ENCODE data around the gene COPS8.

The COPS8 gene

DNA sequence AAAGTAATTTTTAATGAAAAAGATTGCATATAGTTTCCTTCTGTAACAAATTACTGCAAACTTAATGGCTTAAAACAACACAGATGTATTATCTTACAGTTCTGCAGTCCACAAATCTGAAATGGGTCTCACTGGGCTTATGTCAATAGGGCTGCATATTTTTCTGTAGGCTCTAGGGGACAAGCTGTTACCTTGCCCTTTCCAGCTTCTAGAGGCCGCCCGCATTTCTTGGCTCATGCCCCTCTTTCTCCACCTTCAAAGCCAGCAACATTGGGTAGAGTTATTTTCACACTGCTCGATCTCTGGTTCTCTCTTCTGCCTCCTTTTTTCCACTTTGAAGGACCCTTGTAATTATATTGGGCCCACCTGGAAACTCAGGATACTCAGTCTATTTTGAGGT, 16.7 kb downstream of the COPS8 start:
- DNase-seq = no peak

DNA sequence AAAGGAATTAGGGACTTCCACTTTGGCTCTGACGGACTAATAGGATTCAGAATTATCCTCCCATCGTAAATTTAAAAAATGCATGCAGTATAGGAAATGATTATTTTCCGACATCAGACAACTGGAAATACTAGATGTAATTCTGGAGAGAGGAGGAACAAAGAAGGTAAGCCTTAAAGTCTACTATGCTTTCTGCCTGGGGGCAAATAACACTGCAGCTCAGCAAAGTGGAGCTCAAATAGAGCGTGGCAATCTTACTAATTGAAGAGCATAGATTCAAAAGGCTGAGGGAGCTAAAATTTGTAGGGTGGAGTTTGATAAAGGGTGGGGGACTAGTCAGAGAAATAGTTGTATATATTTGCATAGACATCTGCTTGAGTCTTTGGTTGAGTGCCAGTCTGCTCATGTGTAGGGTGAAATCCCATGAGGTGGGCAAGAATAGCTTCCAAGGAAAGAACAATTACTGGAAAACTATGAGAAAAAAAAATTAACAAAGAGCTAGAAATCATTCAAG, 23.8 kb downstream of the COPS8 start:
- DNase-seq = no peak

- no peak for DNase-seq
Measured at GRCh38 chr2:237113026-237113795, 27.5 kb downstream of the COPS8 start.

DNA sequence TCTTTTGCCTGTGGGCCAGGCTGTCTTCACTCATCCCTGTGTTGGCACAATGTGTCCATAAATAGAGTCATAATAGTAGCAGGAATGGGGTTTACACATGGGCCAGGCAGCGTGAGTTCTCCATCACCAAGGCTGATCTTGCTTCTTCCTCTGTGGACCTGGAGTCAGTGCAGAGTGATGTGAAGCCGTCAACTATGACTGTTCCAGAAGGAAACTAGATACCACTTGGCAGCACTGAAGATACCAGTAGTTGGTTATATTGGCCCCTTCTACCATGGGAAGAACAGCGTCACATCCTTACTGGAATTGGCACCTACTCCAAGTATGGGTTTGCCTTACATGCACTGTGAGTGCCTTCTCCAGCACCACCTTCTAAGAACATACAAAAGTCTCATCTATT, 30.2 kb downstream of the COPS8 start:
- no peak for DNase-seq

- no peak for DNase-seq
Measured at GRCh38 chr2:237116431-237116830, 30.7 kb downstream of the COPS8 start.

DNA sequence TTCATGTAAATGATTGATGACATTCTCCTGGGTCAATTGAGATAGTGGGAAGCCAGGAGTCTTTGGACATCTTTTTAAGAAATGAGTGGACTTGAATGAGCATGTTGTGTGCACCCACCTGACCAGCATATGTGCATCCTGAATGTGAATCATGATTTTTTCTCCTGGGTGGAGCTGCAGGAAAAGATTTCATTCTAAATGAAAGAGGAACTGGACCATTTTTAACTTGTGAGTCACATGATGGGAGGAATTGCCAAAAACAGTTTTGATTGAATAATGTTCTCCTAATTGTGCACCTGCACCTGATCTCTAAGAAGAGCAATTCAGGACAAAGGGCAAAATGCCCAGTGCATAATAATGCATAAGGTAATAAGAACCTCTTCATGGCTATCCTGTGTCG, 32.3 kb downstream of the COPS8 start:
- no peak for DNase-seq

DNA sequence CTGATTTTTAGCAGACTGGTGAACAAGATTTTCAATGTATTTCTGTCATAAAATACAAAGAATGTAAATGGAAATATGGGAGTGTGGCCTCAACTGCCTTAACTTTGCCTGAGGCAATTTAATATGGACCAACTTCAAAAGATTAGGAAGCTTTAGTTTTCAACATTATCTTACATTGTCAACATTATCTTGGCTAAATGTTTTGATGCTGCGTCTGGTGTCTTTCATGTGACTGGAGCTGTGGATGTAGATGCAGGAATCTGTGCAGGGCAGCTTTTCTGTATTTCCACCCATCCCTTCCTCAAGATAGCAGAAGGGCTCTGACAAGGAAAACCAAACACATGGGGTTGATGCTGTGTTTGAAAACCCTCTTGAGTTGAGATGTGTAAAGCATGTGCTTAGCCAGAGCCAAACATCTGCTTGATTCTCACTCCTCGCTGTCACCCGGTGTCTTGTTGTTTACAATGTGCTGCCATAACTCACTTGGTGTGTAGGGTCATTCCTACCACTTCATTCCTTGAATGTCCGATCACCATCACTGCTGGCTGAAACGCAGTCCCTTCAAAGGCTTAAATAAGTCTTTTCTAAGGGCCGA, 33.0 kb downstream of the COPS8 start:
- DNase-seq = no peak

DNA sequence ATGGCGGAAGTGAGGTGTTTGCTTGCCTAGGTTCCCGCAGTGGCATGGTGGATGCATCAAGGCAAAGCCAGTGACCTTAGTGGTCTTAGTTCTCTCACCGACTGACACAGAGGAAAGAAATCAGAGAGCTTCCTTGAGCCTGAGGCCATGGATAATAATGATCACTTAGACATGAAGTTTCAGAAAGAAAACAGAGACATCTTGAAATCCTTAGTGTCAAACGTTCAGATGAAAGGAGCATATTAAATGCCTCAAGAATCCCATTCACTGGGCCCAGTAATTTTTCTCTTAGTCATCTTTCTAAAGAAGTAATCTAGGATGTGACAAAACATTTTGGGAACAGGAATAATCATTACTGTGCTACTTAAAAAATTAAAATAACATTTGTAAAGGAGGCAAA, 35.2 kb downstream of the COPS8 start:
- no peak for DNase-seq

- no peak for DNase-seq
Measured at GRCh38 chr2:237121321-237121720, 35.6 kb downstream of the COPS8 start.

- DNase-seq = peak; percentile 66
Measured at GRCh38 chr2:237122214-237122666, 36.6 kb downstream of the COPS8 start.

- DNase-seq = no peak
Measured at GRCh38 chr2:237124820-237125219, 39.1 kb downstream of the COPS8 start.

DNA sequence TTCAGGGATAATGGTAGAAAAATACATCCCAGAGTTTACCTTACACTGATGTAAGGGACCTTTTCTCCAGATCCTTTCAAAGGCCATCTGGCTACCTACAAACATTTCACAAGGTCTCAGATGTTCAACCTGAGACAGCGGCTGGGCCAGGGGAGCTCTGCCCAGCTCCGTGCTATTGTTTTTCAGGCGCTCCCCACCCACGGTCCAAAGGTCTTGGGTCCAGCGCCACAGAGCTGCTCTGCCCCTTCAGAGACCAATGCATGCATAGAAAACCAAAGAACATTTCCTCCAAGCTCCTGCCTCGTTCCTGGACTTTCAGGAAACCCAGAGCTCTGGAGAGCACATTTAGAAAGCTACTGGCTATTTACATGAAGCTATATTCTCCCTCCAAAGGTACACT, 40.3 kb downstream of the COPS8 start:
- no peak for DNase-seq

DNA sequence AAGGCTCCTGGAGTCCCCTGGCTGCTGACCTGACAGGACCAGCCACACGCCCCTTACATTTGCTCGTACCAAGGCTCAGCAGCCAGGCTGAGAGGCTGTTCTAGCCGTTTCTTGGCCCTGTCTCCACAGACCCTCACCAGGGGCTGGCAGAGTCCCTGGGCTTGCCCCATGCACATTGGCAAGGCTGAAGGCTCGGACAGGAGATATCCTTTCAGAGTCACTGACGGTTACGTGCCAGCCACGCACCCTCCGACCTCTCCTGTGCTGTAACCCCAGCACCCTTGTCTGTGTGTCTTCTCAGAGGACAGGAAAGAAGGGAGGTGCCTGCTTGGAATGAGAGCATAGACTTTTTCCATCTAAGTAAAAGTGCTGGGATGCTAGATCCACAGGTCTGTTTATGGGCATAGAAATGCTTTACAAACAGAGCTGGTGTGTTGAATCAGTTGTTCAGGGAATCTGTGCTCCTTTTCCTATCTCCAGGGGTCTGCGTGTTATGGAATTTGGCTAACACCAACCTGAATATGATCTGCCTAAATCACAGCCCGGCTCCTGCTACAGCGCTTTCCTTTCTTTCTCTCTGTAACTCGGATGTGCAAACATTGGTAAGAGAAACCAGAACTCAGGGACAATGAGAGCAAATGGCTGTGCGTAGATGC, 41.0 kb downstream of the COPS8 start:
- DNase-seq = no peak

DNA sequence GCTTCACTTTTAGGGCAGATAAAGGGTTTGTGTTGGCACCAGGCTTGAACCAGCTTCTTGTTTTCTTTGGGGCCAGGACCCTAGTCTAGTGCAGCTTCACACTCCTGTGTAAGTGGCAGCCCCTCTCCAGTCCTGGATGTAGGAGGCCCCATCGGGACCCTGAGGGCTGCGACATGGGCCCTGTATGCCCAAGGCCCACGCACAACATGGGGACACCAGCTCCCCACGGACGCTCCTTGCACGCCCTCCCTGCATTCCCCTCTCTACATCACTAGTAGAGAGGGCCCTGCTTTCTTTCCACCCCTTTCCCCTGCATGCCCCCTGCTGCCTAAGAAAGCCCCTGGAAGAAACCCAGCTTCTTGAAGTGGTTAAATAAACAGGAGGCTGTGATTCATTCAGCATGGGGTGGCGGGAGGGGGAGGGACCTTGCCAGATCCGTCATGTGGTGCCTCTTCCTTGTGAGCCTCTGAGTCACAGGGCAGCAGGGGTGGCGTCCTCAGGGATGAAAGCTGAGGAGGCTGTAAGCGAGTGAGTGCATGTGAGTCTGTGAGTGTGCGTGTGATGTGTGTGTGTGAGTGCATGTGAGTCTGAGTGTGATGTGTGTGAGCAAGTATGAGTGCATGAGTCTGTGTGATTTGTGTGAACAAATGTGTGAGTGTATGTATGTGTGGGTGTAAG, 42.5 kb downstream of the COPS8 start:
- peak; percentile 84 for DNase-seq

- DNase-seq = no peak
Measured at GRCh38 chr2:237128845-237129592, 43.3 kb downstream of the COPS8 start.

- DNase-seq = no peak
Measured at GRCh38 chr2:237129625-237130263, 44.1 kb downstream of the COPS8 start.

- no peak for DNase-seq
Measured at GRCh38 chr2:237130562-237131421, 45.1 kb downstream of the COPS8 start.

DNA sequence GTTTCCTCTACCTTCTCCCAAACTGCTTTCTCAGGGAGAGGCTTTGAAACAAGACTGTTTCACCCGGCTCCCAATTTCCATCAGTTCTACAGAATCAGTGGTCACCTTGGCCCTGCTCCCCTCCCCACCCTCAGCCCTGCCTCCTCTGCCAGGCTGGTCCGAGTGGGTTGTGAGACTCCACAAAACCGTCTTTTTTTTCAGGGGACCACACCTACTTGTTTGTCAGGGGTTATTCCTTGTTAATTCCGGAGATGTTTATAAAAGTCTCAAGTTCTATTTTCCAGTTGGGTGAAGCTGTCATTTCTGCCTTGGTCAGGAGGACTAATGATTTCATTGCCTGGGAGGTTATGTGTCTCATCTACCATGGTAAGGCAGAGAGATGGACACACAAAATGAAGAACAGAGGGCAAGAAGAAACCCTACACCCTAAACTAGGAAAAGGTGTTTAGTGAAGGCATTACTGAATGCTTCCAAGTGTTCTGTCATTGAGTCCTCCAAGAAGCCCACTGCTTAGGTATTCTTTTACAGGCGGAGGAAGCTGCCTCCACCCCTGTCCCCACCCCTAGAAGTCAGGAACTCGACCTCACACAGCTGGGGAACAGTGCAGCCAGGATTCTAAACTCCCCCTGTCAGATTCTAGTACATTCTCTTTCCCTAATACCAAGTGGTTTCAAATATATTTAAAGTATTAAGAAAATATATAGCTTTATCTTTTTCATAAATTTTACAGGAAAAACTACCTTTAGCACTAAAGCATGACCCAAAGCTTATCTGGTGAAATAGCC, 46.3 kb downstream of the COPS8 start:
- no peak for DNase-seq

DNA sequence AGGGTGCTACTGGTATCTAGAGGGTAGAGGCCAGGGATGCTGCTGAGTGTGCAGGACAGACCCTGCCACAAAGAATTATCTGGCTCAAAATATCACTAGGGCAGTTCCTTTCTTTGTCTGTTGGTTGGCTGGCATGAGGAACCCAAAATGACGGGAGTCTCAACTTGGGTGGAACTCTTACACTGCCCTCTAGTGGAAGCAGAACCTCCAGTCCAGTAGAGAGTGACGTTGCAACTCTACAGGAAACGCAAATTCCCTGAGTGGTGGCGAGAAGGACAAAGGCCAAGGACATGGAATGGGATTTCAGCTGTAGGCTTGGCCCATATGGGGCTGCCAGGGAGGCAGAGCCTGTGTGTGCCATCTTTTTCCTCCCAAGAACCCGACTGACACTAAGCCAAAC, 47.1 kb downstream of the COPS8 start:
- DNase-seq = no peak
